ENCODE data around the gene CTPS1. TPM values are rescaled to one million over a fixed set of nuclear protein-coding genes. Genes with fewer than 3 reads are reported as not detected.

Gene CTPS1
- total and polyA plus RNA-seq, 7 experiments from 2014 or later: 12.4 to 57.6 (median 17.0) TPM

- Mint-ChIP-seq H3K9me3 (no peaks in the 10 kb centered on the region), H3K36me3 (peaks cover 7 to 38% (median 27%) of the 10 kb centered on the region in 5 donors)
Observed at GRCh38 chr1:40982721-40983120, 3.2 kb downstream of the CTPS1 start.

GRCh38 chr1:40983286-40983685 lies 3.8 kb downstream of the CTPS1 start:
- no peaks in the 10 kb centered on the region for H3K27me3 ChIP-seq (ENCODE audit: control insufficient read depth in 2 of 2, insufficient read depth in 2 of 2, low read length in 2 of 2)
- CTCF ChIA-PET: interaction anchor here (1.5 kb wide), 1 partner anchor 20 kb away, joined by 5 read pairs; no protein-coding TSS in a partner anchor
- ATAC-seq (no peak), DNase-seq (no peak)
- intact Hi-C loops (cut with micrococcal nuclease): no loop called here
- peaks cover 0 to 47% (median 12%) of the 10 kb centered on the region in 3 experiments for H3K36me3 ChIP-seq (ENCODE audit: control insufficient read depth in 2 of 3, insufficient read depth in 3 of 3, low read length in 3 of 3)
- Mint-ChIP-seq H3K9me3 (no peaks in the 10 kb centered on the region), H3K36me3 (peaks cover 7 to 44% (median 30%) of the 10 kb centered on the region in 5 donors), H3K27me3 (no peaks in the 10 kb centered on the region), H3K4me3 (peak overlapping the region in 1 of 10 donors; percentile 36), H3K4me1 (peaks cover 19 to 49% (median 29%) of the 10 kb centered on the region in 7 donors), H3K27ac (no peak overlapping the region)
- H3K27ac ChIP-seq (ENCODE audit: low read depth, low read length): no peak overlapping the region
- peaks cover 10 to 11% of the 10 kb centered on the region in 2 donors for H3K4me1 ChIP-seq (ENCODE audit: control insufficient read depth in 2 of 2, insufficient read depth in 2 of 2, low read length in 2 of 2)
- no peak overlapping the region for H3K4me3 ChIP-seq (ENCODE audit: low read length)
- no peaks in the 10 kb centered on the region for H3K9me3 ChIP-seq (ENCODE audit: control insufficient read depth in 2 of 3, low read length in 3 of 3)
- POLR2A ChIA-PET: no interaction called here

More at GRCh38 chr1:40982721-40983120, 3.2 kb downstream of the CTPS1 start:
- no peak overlapping the region for H3K4me3 Mint-ChIP-seq
- no peaks in the 10 kb centered on the region for H3K27me3 Mint-ChIP-seq
- H3K4me3 ChIP-seq (ENCODE audit: low read length): no peak overlapping the region
- H3K36me3 ChIP-seq (ENCODE audit: control insufficient read depth in 2 of 3, insufficient read depth in 3 of 3, low read length in 3 of 3): peaks cover 0 to 43% (median 11%) of the 10 kb centered on the region in 3 experiments
- H3K27ac ChIP-seq (ENCODE audit: low read depth, low read length): no peak overlapping the region
- peaks cover 10 to 11% of the 10 kb centered on the region in 2 donors for H3K4me1 ChIP-seq (ENCODE audit: control insufficient read depth in 2 of 2, insufficient read depth in 2 of 2, low read length in 2 of 2)
- no peaks in the 10 kb centered on the region for H3K9me3 ChIP-seq (ENCODE audit: control insufficient read depth in 2 of 3, low read length in 3 of 3)
- ATAC-seq (no peak), DNase-seq (no peak)
- CTCF ChIA-PET: interaction anchor here (0.9 to 1.5 kb wide), 2 partner anchors 21 to 30 kb away, joined by 4 to 5 read pairs; no protein-coding TSS in a partner anchor
- peaks cover 19 to 49% (median 29%) of the 10 kb centered on the region in 7 donors for H3K4me1 Mint-ChIP-seq
- peak overlapping the region in 1 of 9 donors; percentile 7 for H3K27ac Mint-ChIP-seq
- intact Hi-C loops (cut with micrococcal nuclease): no loop called here
- no peaks in the 10 kb centered on the region for H3K27me3 ChIP-seq (ENCODE audit: control insufficient read depth in 2 of 2, insufficient read depth in 2 of 2, low read length in 2 of 2)
- POLR2A ChIA-PET: no interaction called here

- peaks cover 0 to 55% (median 20%) of the 10 kb centered on the region in 3 experiments for H3K36me3 ChIP-seq (ENCODE audit: control insufficient read depth in 2 of 3, insufficient read depth in 3 of 3, low read length in 3 of 3)
Observed at GRCh38 chr1:40984066-40984465, 4.6 kb downstream of the CTPS1 start.

GRCh38 chr1:40984531-40984930 lies 5.0 kb downstream of the CTPS1 start:
- Histone ChIP-seq H3K9me3 (ENCODE audit: control insufficient read depth in 2 of 3, low read length in 3 of 3) (no peaks in the 10 kb centered on the region), H3K36me3 (ENCODE audit: control insufficient read depth in 2 of 3, insufficient read depth in 3 of 3, low read length in 3 of 3) (peaks cover 2 to 60% (median 20%) of the 10 kb centered on the region in 3 experiments), H3K4me1 (ENCODE audit: control insufficient read depth in 2 of 2, insufficient read depth in 2 of 2, low read length in 2 of 2) (peaks cover 10 to 11% of the 10 kb centered on the region in 2 donors), H3K27me3 (ENCODE audit: control insufficient read depth in 2 of 2, insufficient read depth in 2 of 2, low read length in 2 of 2) (no peaks in the 10 kb centered on the region), H3K27ac (ENCODE audit: low read depth, low read length) (no peak overlapping the region), H3K4me3 (ENCODE audit: low read length) (no peak overlapping the region)
- Mint-ChIP-seq H3K27ac (no peak overlapping the region), H3K4me3 (no peak overlapping the region), H3K27me3 (no peaks in the 10 kb centered on the region), H3K4me1 (peaks cover 19 to 45% (median 26%) of the 10 kb centered on the region in 7 donors), H3K36me3 (peaks cover 18 to 56% (median 42%) of the 10 kb centered on the region in 5 donors), H3K9me3 (no peaks in the 10 kb centered on the region)
- intact Hi-C loops (cut with micrococcal nuclease): no loop called here
- ATAC-seq: no peak
- CTCF ChIA-PET: no interaction called here
- DNase-seq: no peak
- POLR2A ChIA-PET: interaction anchor here (1.2 kb wide), 2 partner anchors 19 to 230 kb away, joined by 3 to 4 read pairs; no protein-coding TSS in a partner anchor

More at GRCh38 chr1:40984066-40984465, 4.6 kb downstream of the CTPS1 start:
- ChIA-PET CTCF (no interaction called here), POLR2A (interaction anchor here (1.2 kb wide), 1 partner anchor 230 kb away, joined by 3 read pairs; no protein-coding TSS in a partner anchor)
- intact Hi-C loops (cut with micrococcal nuclease): no loop called here
- Histone ChIP-seq H3K27ac (ENCODE audit: low read depth, low read length) (no peak overlapping the region), H3K27me3 (ENCODE audit: control insufficient read depth in 2 of 2, insufficient read depth in 2 of 2, low read length in 2 of 2) (no peaks in the 10 kb centered on the region), H3K4me3 (ENCODE audit: low read length) (no peak overlapping the region), H3K4me1 (ENCODE audit: control insufficient read depth in 2 of 2, insufficient read depth in 2 of 2, low read length in 2 of 2) (peaks cover 10 to 11% of the 10 kb centered on the region in 2 donors), H3K9me3 (ENCODE audit: control insufficient read depth in 2 of 3, low read length in 3 of 3) (no peaks in the 10 kb centered on the region)
- H3K36me3 Mint-ChIP-seq: peaks cover 15 to 52% (median 37%) of the 10 kb centered on the region in 5 donors
- peaks cover 19 to 45% (median 26%) of the 10 kb centered on the region in 7 donors for H3K4me1 Mint-ChIP-seq
- H3K27ac Mint-ChIP-seq: peak overlapping the region in 1 of 9 donors; percentile 24
- no peak overlapping the region for H3K4me3 Mint-ChIP-seq
- ATAC-seq (no peak), DNase-seq (no peak)
- H3K9me3 Mint-ChIP-seq: no peaks in the 10 kb centered on the region
- H3K27me3 Mint-ChIP-seq: no peaks in the 10 kb centered on the region

DNA sequence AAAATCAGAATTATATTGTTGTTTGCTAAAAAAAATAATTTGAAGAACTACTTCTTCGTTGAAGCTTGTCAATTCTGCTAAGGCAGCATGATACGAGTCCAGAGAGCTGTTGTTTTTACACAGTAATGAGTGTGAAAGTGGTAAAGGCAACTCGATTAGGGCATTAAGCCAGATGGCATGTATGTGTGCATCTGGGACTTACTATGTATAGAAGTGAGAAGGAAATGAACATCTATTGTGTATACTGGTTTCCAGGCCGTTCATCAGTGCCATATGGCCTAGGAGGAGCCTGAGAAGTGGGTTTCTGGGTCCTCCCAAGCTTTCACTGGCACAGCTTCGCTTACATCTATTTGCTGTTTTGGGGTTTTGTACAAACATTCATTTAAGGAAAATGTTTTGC lies 5.7 kb downstream of the CTPS1 start:
- intact Hi-C loops (cut with micrococcal nuclease): no loop called here

GRCh38 chr1:40985875-40986274 lies 6.4 kb downstream of the CTPS1 start:
- no peak overlapping the region for H3K4me3 ChIP-seq (ENCODE audit: low read length)
- no peak overlapping the region for H3K27ac ChIP-seq (ENCODE audit: low read depth, low read length)
- no peaks in the 10 kb centered on the region for H3K9me3 ChIP-seq (ENCODE audit: control insufficient read depth in 2 of 3, low read length in 3 of 3)
- Mint-ChIP-seq H3K27me3 (no peaks in the 10 kb centered on the region), H3K27ac (peak overlapping the region in 1 of 9 donors; percentile 42), H3K9me3 (no peaks in the 10 kb centered on the region), H3K4me1 (peaks cover 13 to 42% (median 20%) of the 10 kb centered on the region in 7 donors), H3K4me3 (no peak overlapping the region), H3K36me3 (peaks cover 27 to 70% (median 47%) of the 10 kb centered on the region in 5 donors)
- intact Hi-C loops (cut with micrococcal nuclease): no loop called here
- DNase-seq (peak in 1 of 9 donors; percentile 26), ATAC-seq (no peak)
- H3K36me3 ChIP-seq (ENCODE audit: control insufficient read depth in 2 of 3, insufficient read depth in 3 of 3, low read length in 3 of 3): peaks cover 4 to 71% (median 20%) of the 10 kb centered on the region in 3 experiments
- no peaks in the 10 kb centered on the region for H3K27me3 ChIP-seq (ENCODE audit: control insufficient read depth in 2 of 2, insufficient read depth in 2 of 2, low read length in 2 of 2)
- ChIA-PET POLR2A (interaction anchor here (1.2 kb wide), 1 partner anchor 18 kb away, joined by 4 read pairs; no protein-coding TSS in a partner anchor), CTCF (no interaction called here)
- peaks cover 6 to 7% of the 10 kb centered on the region in 2 donors for H3K4me1 ChIP-seq (ENCODE audit: control insufficient read depth in 2 of 2, insufficient read depth in 2 of 2, low read length in 2 of 2)

More for the DNA sequence above, 5.7 kb downstream of the CTPS1 start:
- Mint-ChIP-seq H3K4me1 (peaks cover 19 to 45% (median 26%) of the 10 kb centered on the region in 7 donors), H3K27me3 (no peaks in the 10 kb centered on the region), H3K36me3 (peaks cover 21 to 63% (median 47%) of the 10 kb centered on the region in 5 donors), H3K4me3 (no peak overlapping the region), H3K9me3 (no peaks in the 10 kb centered on the region), H3K27ac (peak overlapping the region in 1 of 9 donors; percentile 23)
- no peak for DNase-seq
- Histone ChIP-seq H3K27ac (ENCODE audit: low read depth, low read length) (no peak overlapping the region), H3K9me3 (ENCODE audit: control insufficient read depth in 2 of 3, low read length in 3 of 3) (no peaks in the 10 kb centered on the region), H3K4me1 (ENCODE audit: control insufficient read depth in 2 of 2, insufficient read depth in 2 of 2, low read length in 2 of 2) (peaks cover 10 to 11% of the 10 kb centered on the region in 2 donors), H3K27me3 (ENCODE audit: control insufficient read depth in 2 of 2, insufficient read depth in 2 of 2, low read length in 2 of 2) (no peaks in the 10 kb centered on the region), H3K36me3 (ENCODE audit: control insufficient read depth in 2 of 3, insufficient read depth in 3 of 3, low read length in 3 of 3) (peaks cover 4 to 65% (median 20%) of the 10 kb centered on the region in 3 experiments), H3K4me3 (ENCODE audit: low read length) (no peak overlapping the region)
- ChIA-PET POLR2A (interaction anchor here (1.2 kb wide), 2 partner anchors 18 to 231 kb away, joined by 3 to 4 read pairs; no protein-coding TSS in a partner anchor), CTCF (interaction anchor here (0.6 kb wide), 1 partner anchor 34 kb away, joined by 3 read pairs; no protein-coding TSS in a partner anchor)
- ATAC-seq: no peak
